ENCODE measurements around the gene CMSS1.

CMSS1 gene

GRCh38 chr3:99899603-99900002 lies 81.9 kb downstream of the CMSS1 start:
- Histone ChIP-seq H3K36me3 (ENCODE audit: insufficient read depth, low read length) (no peaks in the 10 kb centered on the region), H3K79me2 (ENCODE audit: insufficient read depth, low read length) (no peaks in the 10 kb centered on the region), H3K27me3 (ENCODE audit: insufficient read depth, low read length, poor library complexity, severe bottlenecking) (no peaks in the 10 kb centered on the region), H3K9me3 (ENCODE audit: insufficient read depth, low read depth, low read length) (no peaks in the 10 kb centered on the region), H3K9ac (ENCODE audit: low read depth, low read length, poor library complexity, severe bottlenecking) (no peak overlapping the region), H2AFZ (ENCODE audit: low read length) (no peak overlapping the region), H3K9me2 (replicated peaks; ENCODE audit: low read depth, low read length) (no peaks in the 10 kb centered on the region), H3K4me1 (ENCODE audit: insufficient read depth, low read length, poor library complexity, severe bottlenecking) (peaks cover 12% of the 10 kb centered on the region), H3K4me3 (ENCODE audit: low read length, poor library complexity, severe bottlenecking) (no peak overlapping the region), H4K20me1 (ENCODE audit: insufficient read depth, low read length, poor library complexity, severe bottlenecking) (no peaks in the 10 kb centered on the region), H3F3A (ENCODE audit: low read depth) (no peaks in the 10 kb centered on the region), H3K4me2 (ENCODE audit: low read depth, low read length, poor library complexity, severe bottlenecking) (no peak overlapping the region)
- TF ChIP-seq CTCF (conservative IDR thresholded peaks at IDR 0.05; ENCODE audit: low read length) = no peak

GRCh38 chr3:99900248-99900647 lies 82.6 kb downstream of the CMSS1 start:
- H3K4me1 ChIP-seq (ENCODE audit: insufficient read depth, low read length, poor library complexity, severe bottlenecking) = peaks cover 12% of the 10 kb centered on the region
- H3K4me3 ChIP-seq (ENCODE audit: low read length, poor library complexity, severe bottlenecking) = no peak overlapping the region
- H3K9me2 ChIP-seq (replicated peaks; ENCODE audit: low read depth, low read length) = no peaks in the 10 kb centered on the region
- H3K27me3 ChIP-seq (ENCODE audit: insufficient read depth, low read length, poor library complexity, severe bottlenecking) = no peaks in the 10 kb centered on the region
- no peaks in the 10 kb centered on the region for H3K9me3 ChIP-seq (ENCODE audit: insufficient read depth, low read depth, low read length)
- H4K20me1 ChIP-seq (ENCODE audit: insufficient read depth, low read length, poor library complexity, severe bottlenecking) = no peaks in the 10 kb centered on the region
- H3K79me2 ChIP-seq (ENCODE audit: insufficient read depth, low read length) = no peaks in the 10 kb centered on the region
- no peak overlapping the region for H3K9ac ChIP-seq (ENCODE audit: low read depth, low read length, poor library complexity, severe bottlenecking)
- H3K4me2 ChIP-seq (ENCODE audit: low read depth, low read length, poor library complexity, severe bottlenecking) = no peak overlapping the region
- TF ChIP-seq EZH2phosphoT487 (IDR thresholded peaks at IDR 0.05; ENCODE audit: borderline replicate concordance) = no peak
- no peak for TF ChIP-seq CTCF (conservative IDR thresholded peaks at IDR 0.05; ENCODE audit: low read length)
- no peaks in the 10 kb centered on the region for H3F3A ChIP-seq (ENCODE audit: low read depth)
- H3K36me3 ChIP-seq (ENCODE audit: insufficient read depth, low read length) = no peaks in the 10 kb centered on the region
- no peak overlapping the region for H2AFZ ChIP-seq (ENCODE audit: low read length)

GRCh38 chr3:99901200-99901926 lies 83.7 kb downstream of the CMSS1 start:
- Histone ChIP-seq H3K79me2 (ENCODE audit: insufficient read depth, low read length) (no peaks in the 10 kb centered on the region), H3K4me2 (ENCODE audit: low read depth, low read length, poor library complexity, severe bottlenecking) (no peak overlapping the region), H3K9me2 (replicated peaks; ENCODE audit: low read depth, low read length) (no peaks in the 10 kb centered on the region), H3K36me3 (ENCODE audit: insufficient read depth, low read length) (no peaks in the 10 kb centered on the region), H3K9me3 (ENCODE audit: insufficient read depth, low read depth, low read length) (no peaks in the 10 kb centered on the region), H3K27me3 (ENCODE audit: insufficient read depth, low read length, poor library complexity, severe bottlenecking) (no peaks in the 10 kb centered on the region), H3K9ac (ENCODE audit: low read depth, low read length, poor library complexity, severe bottlenecking) (no peak overlapping the region), H3F3A (ENCODE audit: low read depth) (no peaks in the 10 kb centered on the region), H4K20me1 (ENCODE audit: insufficient read depth, low read length, poor library complexity, severe bottlenecking) (no peaks in the 10 kb centered on the region), H3K4me1 (ENCODE audit: insufficient read depth, low read length, poor library complexity, severe bottlenecking) (peaks cover 4% of the 10 kb centered on the region), H3K4me3 (ENCODE audit: low read length, poor library complexity, severe bottlenecking) (no peak overlapping the region), H2AFZ (ENCODE audit: low read length) (no peak overlapping the region)
- no peak for TF ChIP-seq CTCF (conservative IDR thresholded peaks at IDR 0.05; ENCODE audit: low read length)
- TF ChIP-seq EZH2phosphoT487 (IDR thresholded peaks at IDR 0.05; ENCODE audit: borderline replicate concordance) = no peak

All from Loucy (cell line).